MCF 10A (cell line): Measurements from ENCODE around the gene CCSER2. TPM values are rescaled to one million over a fixed set of nuclear protein-coding genes. Genes with fewer than 3 reads are reported as not detected.

Source experiments
- BruUV-seq: library from RNA; stranded (reverse); fragments of 400-500 nt; replicated peaks from 2 replicates; lab custom pipeline; 2021; lab: Mats Ljungman, UMichigan
- CTCF ChIA-PET: fragments of 300-600 bp; sonication (Branson Sonifier 250); formaldehyde crosslinking; extraction: SDS; loops from one replicate; lab custom pipeline; 2021; ENCODE audit warnings: antibody characterized with exemption, inconsistent platforms; lab: Yijun Ruan, JAX
- POLR2A ChIA-PET: fragments of 300-600, 350-650 bp; sonication (Branson Sonifier 250); formaldehyde crosslinking; extraction: SDS; loops from one replicate; lab custom pipeline; 2020; ENCODE audit warnings: antibody characterized with exemption, inconsistent platforms; lab: Yijun Ruan, JAX
- DNase-seq: peaks from one replicate; pipeline ENCODE4 v3.0.0-alpha.2; 2018; ENCODE audit not compliant: unreplicated experiment
- H3K27ac Mint-ChIP-seq: one replicate; pipeline ENCODE4 v1.8.0; 2022; ENCODE audit warnings: mild to moderate bottlenecking, low read depth, mixed read lengths; ENCODE audit not compliant: unreplicated experiment
- H3K27me3 Mint-ChIP-seq: one replicate; pipeline ENCODE4 v1.8.0; 2022; ENCODE audit warnings: mixed read lengths; ENCODE audit not compliant: insufficient read depth, unreplicated experiment
- H3K36me3 Mint-ChIP-seq: one replicate; pipeline ENCODE4 v1.8.0; 2022; ENCODE audit warnings: mild to moderate bottlenecking, moderate library complexity, mixed read lengths; ENCODE audit not compliant: insufficient read depth, unreplicated experiment
- H3K4me1 Mint-ChIP-seq: one replicate; pipeline ENCODE4 v1.8.0; 2022; ENCODE audit warnings: mixed read lengths; ENCODE audit not compliant: insufficient read depth, unreplicated experiment
- H3K4me3 Mint-ChIP-seq: one replicate; pipeline ENCODE4 v1.8.0; 2022; ENCODE audit warnings: mild to moderate bottlenecking, moderate library complexity, mixed read lengths; ENCODE audit not compliant: unreplicated experiment
- H3K9me3 Mint-ChIP-seq: one replicate; pipeline ENCODE4 v1.8.0; 2022; ENCODE audit warnings: mixed read lengths; ENCODE audit not compliant: unreplicated experiment
- intact Hi-C: fragments of 100-400 bp; cut with micrococcal nuclease; formaldehyde crosslinking; loops from 2 replicates; pipeline ENCODE4 v1.14.1; 2022
- total RNA-seq: library from RNA; stranded (reverse); gene quantifications from 2 replicates; pipeline ENCODE4 v1.2.3, GENCODE V29; 2022
- TF ChIP-seq, protein P1 (sequence below): fragments of 200-600 bp; IDR thresholded peaks from one replicate; pipeline ENCODE4 v1.8.0; 2022; ENCODE audit warnings: antibody characterized with exemption, mild to moderate bottlenecking; ENCODE audit not compliant: unreplicated experiment

Gene CCSER2
- total RNA-seq, 1 experiment from 2014 or later, result 70.0 TPM

DNA sequence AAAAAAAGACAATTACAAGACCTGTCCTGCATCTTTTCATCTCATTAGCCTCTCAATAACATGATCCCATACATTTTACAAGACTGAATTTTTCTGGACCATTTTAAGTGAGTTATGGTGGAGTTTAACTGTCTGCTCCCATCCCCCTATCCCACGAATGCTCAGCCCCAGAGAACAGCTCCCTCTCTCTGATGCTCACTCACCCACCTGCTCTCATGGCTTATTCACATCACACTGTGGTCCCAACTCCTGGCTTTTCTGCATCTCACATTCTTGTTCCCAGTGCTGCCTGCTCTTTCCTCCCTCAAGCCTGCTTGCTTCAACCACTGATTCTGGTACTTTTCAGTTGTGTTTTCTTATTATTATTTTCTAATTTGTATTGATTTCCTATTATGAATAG is 20.4 kb upstream of the CCSER2 start:
- Mint-ChIP-seq H3K27me3 (no peaks in the 10 kb centered on the region), H3K27ac (no peak overlapping the region), H3K36me3 (no peaks in the 10 kb centered on the region), H3K4me3 (no peak overlapping the region), H3K9me3 (no peaks in the 10 kb centered on the region), H3K4me1 (no peaks in the 10 kb centered on the region)
- TF ChIP-seq, protein P1, sequence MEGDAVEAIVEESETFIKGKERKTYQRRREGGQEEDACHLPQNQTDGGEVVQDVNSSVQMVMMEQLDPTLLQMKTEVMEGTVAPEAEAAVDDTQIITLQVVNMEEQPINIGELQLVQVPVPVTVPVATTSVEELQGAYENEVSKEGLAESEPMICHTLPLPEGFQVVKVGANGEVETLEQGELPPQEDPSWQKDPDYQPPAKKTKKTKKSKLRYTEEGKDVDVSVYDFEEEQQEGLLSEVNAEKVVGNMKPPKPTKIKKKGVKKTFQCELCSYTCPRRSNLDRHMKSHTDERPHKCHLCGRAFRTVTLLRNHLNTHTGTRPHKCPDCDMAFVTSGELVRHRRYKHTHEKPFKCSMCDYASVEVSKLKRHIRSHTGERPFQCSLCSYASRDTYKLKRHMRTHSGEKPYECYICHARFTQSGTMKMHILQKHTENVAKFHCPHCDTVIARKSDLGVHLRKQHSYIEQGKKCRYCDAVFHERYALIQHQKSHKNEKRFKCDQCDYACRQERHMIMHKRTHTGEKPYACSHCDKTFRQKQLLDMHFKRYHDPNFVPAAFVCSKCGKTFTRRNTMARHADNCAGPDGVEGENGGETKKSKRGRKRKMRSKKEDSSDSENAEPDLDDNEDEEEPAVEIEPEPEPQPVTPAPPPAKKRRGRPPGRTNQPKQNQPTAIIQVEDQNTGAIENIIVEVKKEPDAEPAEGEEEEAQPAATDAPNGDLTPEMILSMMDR, result no peak
- ChIA-PET POLR2A (no interaction called here), CTCF (interaction anchor here (0.6 to 1.2 kb wide), 6 partner anchors 9 to 794 kb away, joined by 3 to 5 read pairs (median 3); partner anchors contain the start of gene CCSER2)
- DNase-seq, result no peak
- BruUV-seq, result no TSS peak
- intact Hi-C loops, result no loop called here

DNA sequence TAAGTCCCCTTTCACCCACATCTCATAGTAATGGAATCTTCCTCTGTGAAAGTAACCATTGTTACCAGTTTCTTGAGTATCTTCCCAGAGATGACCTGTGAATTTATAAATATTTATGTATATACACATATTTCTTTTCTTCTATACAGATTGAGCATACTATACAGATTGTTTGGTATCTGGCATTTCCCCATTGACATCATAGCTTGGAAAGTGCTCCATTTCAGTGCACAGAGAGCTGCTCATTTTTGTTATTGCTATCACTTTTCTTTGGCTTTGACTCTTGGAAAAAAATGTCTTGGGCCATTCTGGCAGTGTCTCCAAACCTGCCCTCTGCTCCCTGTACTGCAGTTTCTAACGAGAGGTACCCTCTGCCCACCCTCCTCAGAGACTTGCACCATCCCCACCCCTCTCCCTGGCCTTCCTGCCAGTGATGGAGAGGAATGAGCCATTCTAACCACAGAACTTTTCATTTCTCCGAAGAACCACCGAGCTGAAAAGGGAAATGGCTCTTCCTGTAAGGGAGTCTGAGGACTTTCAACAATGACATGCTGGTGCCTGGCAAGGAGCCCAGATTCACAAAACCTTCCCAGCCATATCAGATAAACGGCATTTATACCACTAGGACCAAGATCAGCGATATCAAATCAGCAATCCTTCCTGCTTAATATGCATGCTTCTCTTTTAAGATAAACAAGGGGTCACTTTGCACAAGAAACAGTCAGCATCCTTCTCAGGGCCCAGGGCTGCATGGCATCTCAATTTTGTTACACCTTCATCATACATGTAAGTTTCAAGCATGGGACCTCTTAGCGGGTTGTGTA is 19.7 kb upstream of the CCSER2 start:
- TF ChIP-seq, protein P1, result no peak
- no peaks in the 10 kb centered on the region for H3K27me3 Mint-ChIP-seq
- no peaks in the 10 kb centered on the region for H3K9me3 Mint-ChIP-seq
- no peak overlapping the region for H3K27ac Mint-ChIP-seq
- peaks cover under 1% of the 10 kb centered on the region for H3K4me1 Mint-ChIP-seq
- H3K4me3 Mint-ChIP-seq, result no peak overlapping the region
- no TSS peak for BruUV-seq
- DNase-seq, result no peak
- ChIA-PET CTCF (interaction anchor here (0.6 to 1.2 kb wide), 4 partner anchors 19 to 793 kb away, joined by 3 to 4 read pairs (median 3); partner anchors contain the start of gene CCSER2), POLR2A (no interaction called here)
- H3K36me3 Mint-ChIP-seq, result no peaks in the 10 kb centered on the region
- intact Hi-C loops, result no loop called here

- DNase-seq, result no peak
- Mint-ChIP-seq H3K4me1 (peaks cover 5% of the 10 kb centered on the region), H3K36me3 (no peaks in the 10 kb centered on the region), H3K27me3 (no peaks in the 10 kb centered on the region), H3K4me3 (no peak overlapping the region), H3K9me3 (no peaks in the 10 kb centered on the region), H3K27ac (no peak overlapping the region)
- ChIA-PET CTCF (no interaction called here), POLR2A (interaction anchor here (0.9 to 1.1 kb wide), 2 partner anchors 16 to 74 kb away, joined by 3 to 5 read pairs; no protein-coding TSS in a partner anchor)
- intact Hi-C loops, result no loop called here
- BruUV-seq, result no TSS peak
- TF ChIP-seq, protein P1, result no peak
Observed at GRCh38 chr10:84310470-84310869, 17.9 kb upstream of the CCSER2 start.

DNA sequence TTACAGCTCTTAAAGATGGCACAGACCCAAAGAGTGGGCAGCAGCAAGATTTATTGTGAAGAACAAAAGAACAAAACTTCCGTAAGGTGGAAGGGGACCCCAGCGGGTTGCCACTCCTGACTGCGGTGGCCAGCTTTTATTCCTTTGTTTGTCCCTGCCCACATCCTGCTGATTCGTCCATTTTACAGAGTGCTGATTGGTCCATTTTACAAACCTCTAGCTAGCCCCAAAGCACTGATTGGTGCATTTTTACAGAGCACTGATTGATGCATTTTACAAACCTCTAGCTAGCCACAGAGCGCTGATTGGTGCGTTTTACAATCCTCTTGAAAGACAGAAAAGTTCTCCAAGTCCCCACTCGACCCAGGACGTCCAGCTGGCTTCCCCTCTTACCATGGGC is 16.8 kb upstream of the CCSER2 start:
- Mint-ChIP-seq H3K4me3 (no peak overlapping the region), H3K27me3 (no peaks in the 10 kb centered on the region), H3K36me3 (no peaks in the 10 kb centered on the region), H3K9me3 (no peaks in the 10 kb centered on the region), H3K4me1 (peaks cover 5% of the 10 kb centered on the region), H3K27ac (no peak overlapping the region)
- no peak for DNase-seq
- TF ChIP-seq, protein P1, result no peak
- ChIA-PET CTCF (interaction anchor here (0.6 kb wide), 1 partner anchor 13 kb away, joined by 3 read pairs; no protein-coding TSS in a partner anchor), POLR2A (no interaction called here)
- intact Hi-C loops, result no loop called here
- BruUV-seq, result no TSS peak
